GM12872 (cell line): Measurements from ENCODE around the gene MAT2A.

Source experiments
- TF ChIP-seq, protein P1 (sequence below): IDR thresholded peaks from 3 replicates; pipeline ENCODE4 v1.5.1; 2011; ENCODE audit warnings: low read depth, mild to moderate bottlenecking, low read length, moderate library complexity; ENCODE audit not compliant: insufficient read depth

Gene MAT2A

DNA sequence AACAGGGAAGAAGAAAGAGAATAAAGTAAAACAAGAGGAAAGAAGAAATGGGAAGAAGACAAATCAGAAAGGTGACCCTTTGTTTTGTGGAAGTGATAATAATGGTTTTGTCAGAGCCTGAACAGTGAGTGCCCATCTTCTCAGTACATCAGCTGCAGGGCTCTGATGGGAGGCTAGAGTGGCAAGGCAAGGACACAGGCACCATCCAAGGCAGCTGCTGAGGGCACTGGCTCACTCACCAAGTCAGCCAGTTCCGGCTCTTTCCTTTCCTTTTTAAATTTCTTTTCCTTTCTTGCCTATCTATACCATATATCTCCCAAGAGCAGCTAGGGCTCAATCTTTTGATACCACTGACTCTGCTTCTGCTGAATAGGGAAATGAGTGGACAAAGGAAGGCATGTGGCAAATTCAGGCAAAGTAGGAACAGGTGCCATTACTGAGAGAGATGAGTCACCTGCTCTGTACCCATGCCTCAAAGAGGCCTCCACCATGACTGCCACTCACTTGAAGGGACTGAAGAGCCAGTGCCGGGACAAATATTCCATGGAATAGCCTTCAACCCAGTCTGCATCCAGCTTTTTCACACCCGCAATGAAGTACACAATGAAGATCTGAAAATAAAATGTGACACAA, 16.1 kb downstream of the MAT2A start:
- TF ChIP-seq, protein P1, sequence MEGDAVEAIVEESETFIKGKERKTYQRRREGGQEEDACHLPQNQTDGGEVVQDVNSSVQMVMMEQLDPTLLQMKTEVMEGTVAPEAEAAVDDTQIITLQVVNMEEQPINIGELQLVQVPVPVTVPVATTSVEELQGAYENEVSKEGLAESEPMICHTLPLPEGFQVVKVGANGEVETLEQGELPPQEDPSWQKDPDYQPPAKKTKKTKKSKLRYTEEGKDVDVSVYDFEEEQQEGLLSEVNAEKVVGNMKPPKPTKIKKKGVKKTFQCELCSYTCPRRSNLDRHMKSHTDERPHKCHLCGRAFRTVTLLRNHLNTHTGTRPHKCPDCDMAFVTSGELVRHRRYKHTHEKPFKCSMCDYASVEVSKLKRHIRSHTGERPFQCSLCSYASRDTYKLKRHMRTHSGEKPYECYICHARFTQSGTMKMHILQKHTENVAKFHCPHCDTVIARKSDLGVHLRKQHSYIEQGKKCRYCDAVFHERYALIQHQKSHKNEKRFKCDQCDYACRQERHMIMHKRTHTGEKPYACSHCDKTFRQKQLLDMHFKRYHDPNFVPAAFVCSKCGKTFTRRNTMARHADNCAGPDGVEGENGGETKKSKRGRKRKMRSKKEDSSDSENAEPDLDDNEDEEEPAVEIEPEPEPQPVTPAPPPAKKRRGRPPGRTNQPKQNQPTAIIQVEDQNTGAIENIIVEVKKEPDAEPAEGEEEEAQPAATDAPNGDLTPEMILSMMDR: no peak

DNA sequence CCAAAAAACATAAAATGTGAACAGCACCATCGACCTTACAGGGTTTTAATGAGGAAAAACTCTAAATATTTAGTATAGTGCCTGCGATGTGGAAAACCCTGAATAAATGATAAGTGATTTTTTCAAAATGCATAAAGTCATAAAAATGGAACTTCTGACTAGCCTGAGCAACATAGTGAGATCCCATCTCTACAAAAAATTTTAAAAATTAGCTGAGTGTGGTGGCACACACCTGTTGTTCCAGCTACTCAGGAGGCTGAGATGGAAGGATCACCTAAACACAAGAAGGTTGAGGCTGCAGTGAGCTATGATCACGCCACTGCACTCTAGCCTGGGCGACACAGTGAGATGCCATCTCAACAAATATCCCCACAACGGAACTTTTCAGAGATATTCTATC, 18.2 kb downstream of the MAT2A start:
- TF ChIP-seq, protein P1: no peak

DNA sequence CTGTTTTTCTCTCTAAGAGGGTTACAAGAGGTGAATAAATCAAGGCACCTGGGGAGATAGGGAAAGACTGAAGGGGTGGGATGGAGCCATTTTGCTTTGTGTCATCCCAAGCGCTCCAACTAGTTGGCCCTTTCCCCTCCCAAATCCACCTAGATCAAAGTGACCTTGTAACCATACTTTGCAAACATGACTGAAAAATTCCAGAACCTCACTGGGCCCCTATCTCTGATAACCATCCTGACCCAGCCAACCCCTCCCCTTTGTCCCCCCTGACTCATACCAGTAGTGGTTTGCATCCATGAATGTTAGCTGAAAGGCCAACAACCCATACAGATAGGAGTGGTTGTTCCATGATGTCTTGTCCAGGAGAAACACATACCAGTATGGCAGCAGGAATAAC, 19.2 kb downstream of the MAT2A start:
- TF ChIP-seq, protein P1: no peak

DNA sequence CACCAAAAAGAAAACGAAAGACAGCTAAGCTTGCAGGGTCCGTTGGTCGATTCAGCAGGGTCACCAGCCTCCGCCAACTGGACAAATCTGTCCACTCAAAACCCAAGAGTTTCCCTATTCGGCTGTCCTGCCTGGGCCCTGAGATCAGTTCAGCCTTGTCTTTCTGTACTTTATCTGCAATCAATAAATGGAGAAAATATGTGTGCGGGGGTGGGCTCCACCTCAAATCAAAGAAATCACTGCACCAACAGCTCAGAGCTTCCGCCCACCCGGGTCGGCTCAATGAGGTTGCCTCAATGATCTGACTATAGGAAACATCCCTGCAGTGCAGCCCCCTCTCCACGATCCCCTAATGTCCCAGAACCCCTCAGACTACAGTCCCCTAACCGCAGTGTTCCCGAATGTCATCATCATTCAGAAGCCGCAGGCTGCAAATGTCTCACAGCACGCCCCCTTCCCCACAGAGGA, 21.9 kb downstream of the MAT2A start:
- TF ChIP-seq, protein P1: no peak

DNA sequence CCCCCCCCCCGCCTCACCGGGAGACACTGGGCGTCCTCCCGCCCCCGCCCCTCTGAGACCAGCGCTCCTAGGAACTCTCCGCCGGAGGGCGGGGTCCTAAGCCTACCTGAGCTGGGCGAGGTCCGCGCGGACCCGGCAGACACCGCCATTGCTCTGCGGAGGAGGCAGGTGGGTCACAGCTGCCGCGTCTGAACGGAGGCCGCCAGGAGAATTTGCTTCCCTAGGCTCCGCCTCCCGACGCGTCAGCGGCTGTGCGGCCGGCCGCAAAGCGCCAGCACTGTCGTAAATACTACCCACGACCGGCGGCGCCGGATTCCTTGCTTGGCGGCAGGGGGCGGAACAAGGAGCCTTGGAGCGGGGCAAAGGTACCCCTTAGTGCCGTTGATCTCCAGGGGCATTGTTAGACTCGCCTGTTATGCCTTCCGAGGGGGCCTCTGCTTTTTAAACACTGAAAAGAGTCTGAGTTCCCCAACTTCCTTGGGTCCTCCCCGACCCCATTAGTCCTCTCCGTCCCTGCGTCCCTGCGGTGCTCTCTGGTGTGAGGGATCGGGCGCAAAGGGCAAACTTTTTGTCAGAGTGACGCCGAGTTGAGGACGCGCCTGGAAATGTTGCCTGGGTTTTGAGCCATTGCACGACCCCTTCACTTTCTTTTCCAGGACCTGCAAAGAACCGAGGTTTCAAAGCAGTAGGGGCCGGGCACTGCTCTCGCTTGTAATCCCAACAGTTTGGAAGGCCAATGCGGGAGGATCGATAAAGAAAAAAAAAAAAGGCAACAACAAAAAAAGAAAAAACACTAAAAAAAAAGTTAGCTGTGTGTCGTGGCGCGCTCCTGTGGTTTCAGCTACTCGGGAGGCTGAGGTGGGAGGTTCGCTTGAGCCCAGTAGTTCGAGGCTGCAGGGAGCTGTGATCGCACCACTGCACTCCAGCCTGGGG, 22.6 kb downstream of the MAT2A start, which contains the start of gene GGCX:
Gene GGCX (minus strand): TSS at position 214 of the 933 bp plus-strand sequence. CDS start 65 bp downstream, at position 149.
- TF ChIP-seq, protein P1: no peak

DNA sequence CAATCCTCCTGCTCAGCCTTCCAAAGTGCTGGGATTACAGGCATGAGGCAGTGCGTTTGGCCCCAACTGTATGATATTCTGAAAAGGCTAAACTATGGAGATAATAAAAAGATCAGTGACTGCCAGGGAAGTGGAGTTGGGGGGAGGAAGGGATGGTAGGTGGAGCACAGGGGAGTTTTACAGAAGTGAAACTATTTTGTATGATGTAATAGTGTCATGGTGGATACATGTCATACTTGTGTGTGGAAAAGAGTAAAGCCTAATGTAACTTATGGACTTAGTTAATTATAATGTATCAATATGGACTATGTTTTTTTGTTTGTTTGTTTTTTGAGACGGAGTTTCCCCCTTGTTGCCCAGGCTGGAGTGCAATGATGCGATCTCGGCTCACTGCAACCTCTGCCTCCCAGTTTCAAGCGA, 25.2 kb downstream of the MAT2A start:
- TF ChIP-seq, protein P1: no peak

DNA sequence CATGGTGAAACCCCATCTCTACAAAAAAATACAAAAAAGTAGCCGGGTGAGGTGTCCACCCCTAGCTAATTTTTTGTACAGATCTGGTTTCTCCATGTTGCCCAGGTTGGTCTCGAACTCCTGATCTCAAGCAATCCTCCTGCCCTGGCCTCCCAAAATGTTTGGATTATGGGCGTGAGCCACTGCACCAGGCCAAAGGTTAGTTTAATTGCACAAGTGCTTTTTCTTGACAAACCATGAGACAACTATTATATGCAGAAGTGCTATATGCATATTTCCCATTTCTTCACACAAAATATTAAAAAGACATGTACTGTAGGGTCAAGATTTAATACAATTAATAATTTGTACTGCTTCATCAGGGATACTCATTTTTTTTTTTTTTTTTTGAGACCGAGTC, 27.3 kb downstream of the MAT2A start:
- TF ChIP-seq, protein P1: no peak
